Fibroblast of lung (primary cell): ENCODE results near the gene GLYR1. TPM values are rescaled to one million over a fixed set of nuclear protein-coding genes. Genes with fewer than 3 reads are reported as not detected.
A peak's percentile ranks its signal among the peaks of the same experiment; 100 is the strongest.

Experiments
- DNase-seq, 2 donors: peaks; one replicate each; pipeline versions ENCODE4 v3.0.0 to v3.0.0-alpha.2; 2010; ENCODE audit warnings: low read depth in 2 of 2
- H2AFZ ChIP-seq: 2 replicates; pipeline ENCODE4 v1.5.1; 2012; ENCODE audit warnings: low read length, control low read depth, inconsistent platforms
- H3K27ac ChIP-seq: 2 replicates; pipeline ENCODE4 v1.5.1; 2011; ENCODE audit warnings: low read length, control low read depth; ENCODE audit not compliant: insufficient read depth
- H3K27me3 ChIP-seq: 2 replicates; pipeline ENCODE4 v1.5.1; 2011; ENCODE audit warnings: mild to moderate bottlenecking, low read length; ENCODE audit not compliant: control insufficient read depth, insufficient read depth
- H3K36me3 ChIP-seq: 2 replicates; pipeline ENCODE4 v1.5.1; 2011; ENCODE audit warnings: low read length; ENCODE audit not compliant: control insufficient read depth, insufficient read depth
- H3K4me1 ChIP-seq: 2 replicates; pipeline ENCODE4 v1.5.1; 2011; ENCODE audit warnings: low read length; ENCODE audit not compliant: control insufficient read depth, insufficient read depth; ENCODE audit errors: extremely low read depth
- H3K4me2 ChIP-seq: 2 replicates; pipeline ENCODE4 v1.5.1; 2011; ENCODE audit warnings: low read length, control low read depth; ENCODE audit not compliant: insufficient read depth; ENCODE audit errors: extremely low read depth
- H3K4me3 ChIP-seq, 4 experiments: fragments of 200-600 bp in 1 of 4; sonication (generic) in 1 of 4; replicated peaks in 1 of 4; 2 replicates each; pipeline ENCODE4 v1.5.1; 2011 to 2016; ENCODE audit warnings: low read length in 4 of 4, low read depth in 3 of 4, mild to moderate bottlenecking in 3 of 4, control low read depth in 2 of 4, inconsistent platforms in 1 of 4, mixed read lengths in 1 of 4; ENCODE audit not compliant: insufficient read depth in 1 of 4; ENCODE audit errors: control extremely low read depth in 1 of 4
- H3K79me2 ChIP-seq: 2 replicates; pipeline ENCODE4 v1.5.1; 2012; ENCODE audit warnings: mild to moderate bottlenecking, low read length, inconsistent platforms; ENCODE audit not compliant: control insufficient read depth, insufficient read depth
- H3K9ac ChIP-seq: 2 replicates; pipeline ENCODE4 v1.5.1; 2011; ENCODE audit warnings: mild to moderate bottlenecking, low read length, control low read depth; ENCODE audit not compliant: insufficient read depth
- H3K9me3 ChIP-seq: 2 replicates; pipeline ENCODE4 v1.5.1; 2012; ENCODE audit warnings: low read depth, low read length; ENCODE audit not compliant: control insufficient read depth, insufficient read depth
- H4K20me1 ChIP-seq: 2 replicates; pipeline ENCODE4 v1.5.1; 2011; ENCODE audit warnings: low read length; ENCODE audit not compliant: control insufficient read depth, insufficient read depth; ENCODE audit errors: extremely low read depth
- CTCF ChIP-seq, 2 donors: IDR thresholded peaks in 1 of 2; conservative IDR thresholded peaks in 1 of 2; 1 replicate in 1 of 2; 2 replicates in 1 of 2; pipeline ENCODE4 v1.5.1; 2011 to 2012; ENCODE audit warnings: low read length in 2 of 2, control low read depth in 1 of 2, inconsistent platforms in 1 of 2, low read depth in 1 of 2, mild to moderate bottlenecking in 1 of 2
- EZH2 ChIP-seq: IDR thresholded peaks from 2 replicates; pipeline ENCODE4 v1.5.1; 2012; ENCODE audit warnings: low read length, control low read depth, mild to moderate bottlenecking; ENCODE audit errors: missing control alignments
- polyA plus RNA-seq, 2 donors: library from polyadenylated mRNA; depleted of rRNA in 1 of 2; stranded (reverse) in 1 of 2; unstranded in 1 of 2; fragments of >200 nt; gene quantifications; 2 replicates each; pipeline ENCODE4 v1.2.1, GENCODE V29; 2011 to 2012; ENCODE audit warnings: missing spikeins in 1 of 2
- total RNA-seq: library from RNA; depleted of rRNA; stranded (reverse); fragments of >200 nt; gene quantifications from 2 replicates; pipeline ENCODE4 v1.2.1, GENCODE V29; 2014

Gene GLYR1
- total and polyA plus RNA-seq, 2 donors (not counting 1 experiment from before 2014, with no cell fraction given): 28.6 to 39.6 TPM

GRCh38 chr16:4801051-4801961 is 45.8 kb downstream of the GLYR1 start:
- Histone ChIP-seq H3K9ac (peak overlapping the region; percentile 26), H3K27me3 (no peaks in the 10 kb centered on the region), H2AFZ (peak overlapping the region; percentile 91), H3K79me2 (no peaks in the 10 kb centered on the region), H3K36me3 (peaks cover 6% of the 10 kb centered on the region), H3K4me1 (peaks cover 2% of the 10 kb centered on the region), H3K4me3 (peak overlapping the region; percentile 62 to 79 (median 75)), H3K9me3 (no peaks in the 10 kb centered on the region), H3K4me2 (peak overlapping the region; percentile 88), H4K20me1 (no peaks in the 10 kb centered on the region), H3K27ac (no peak overlapping the region)
- no peak for TF ChIP-seq CTCF (conservative IDR thresholded peaks at IDR 0.05 in 1 of 2, IDR thresholded peaks at IDR 0.05 in 1 of 2; ENCODE audit: low read depth in 1 of 2, low read length in 2 of 2)
- no peak for DNase-seq

GRCh38 chr16:4800290-4801041 is 46.6 kb downstream of the GLYR1 start:
- Histone ChIP-seq H2AFZ (no peak overlapping the region), H3K27ac (no peak overlapping the region), H3K4me3 (no peak overlapping the region), H3K27me3 (no peaks in the 10 kb centered on the region), H3K9me3 (no peaks in the 10 kb centered on the region), H4K20me1 (no peaks in the 10 kb centered on the region), H3K4me2 (no peak overlapping the region), H3K4me1 (peaks cover 2% of the 10 kb centered on the region), H3K79me2 (no peaks in the 10 kb centered on the region), H3K9ac (no peak overlapping the region), H3K36me3 (peaks cover 6% of the 10 kb centered on the region)
- DNase-seq: no peak
- TF ChIP-seq CTCF (conservative IDR thresholded peaks at IDR 0.05 in 1 of 2, IDR thresholded peaks at IDR 0.05 in 1 of 2; ENCODE audit: low read depth in 1 of 2, low read length in 2 of 2) (no peak), EZH2 (no peak)

- H3K27me3 ChIP-seq: no peaks in the 10 kb centered on the region
- H4K20me1 ChIP-seq: no peaks in the 10 kb centered on the region
- H3K4me3 ChIP-seq: no peak overlapping the region
- H3K79me2 ChIP-seq: no peaks in the 10 kb centered on the region
- no peaks in the 10 kb centered on the region for H3K9me3 ChIP-seq
- TF ChIP-seq CTCF (conservative IDR thresholded peaks at IDR 0.05 in 1 of 2, IDR thresholded peaks at IDR 0.05 in 1 of 2; ENCODE audit: low read depth in 1 of 2, low read length in 2 of 2) (no peak), EZH2 (no peak)
- no peak overlapping the region for H3K27ac ChIP-seq
- H2AFZ ChIP-seq: no peak overlapping the region
- no peak overlapping the region for H3K4me2 ChIP-seq
- H3K36me3 ChIP-seq: no peaks in the 10 kb centered on the region
- H3K9ac ChIP-seq: no peak overlapping the region
- no peak for DNase-seq
- H3K4me1 ChIP-seq: peaks cover 2% of the 10 kb centered on the region
Measured at GRCh38 chr16:4799171-4799855, 47.8 kb downstream of the GLYR1 start.
